ENCODE data around the gene RPS6KA6.

DNA sequence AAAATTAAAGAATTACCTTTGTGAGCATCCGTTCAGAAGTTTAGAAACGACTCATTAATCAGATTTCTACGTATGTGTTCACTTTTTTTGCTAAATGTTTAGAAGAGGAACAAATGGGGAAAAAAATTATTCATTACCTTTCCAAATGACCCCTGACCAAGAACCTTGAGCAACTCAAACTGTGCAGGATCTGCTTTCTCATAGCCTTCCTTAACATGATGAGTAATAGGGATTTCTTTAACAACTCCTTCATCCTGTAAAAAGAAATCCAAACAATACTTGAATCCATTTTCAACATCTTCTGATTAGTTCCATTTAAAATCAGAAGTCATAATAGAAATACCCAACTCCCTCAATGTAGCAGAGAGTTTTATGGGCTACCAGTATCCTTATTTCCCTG, 32.1 kb downstream of the RPS6KA6 start:
- TF ChIP-seq CTCF (conservative IDR thresholded peaks at IDR 0.05 in 1 of 2, IDR thresholded peaks at IDR 0.05 in 1 of 2; ENCODE audit: extremely low read depth in 1 of 2, insufficient read depth in 1 of 2, low read depth in 1 of 2, low read length in 2 of 2) (no peak), EZH2 (IDR thresholded peaks at IDR 0.05; ENCODE audit: borderline replicate concordance, low read length) (no peak)

Data from mammary epithelial cell (primary cell).